CD4-positive, alpha-beta memory T cell (primary cell): Measurements from ENCODE around the gene TC2N. TPM values are rescaled to one million over a fixed set of nuclear protein-coding genes. Genes with fewer than 3 reads are reported as not detected.
A peak's percentile ranks its signal among the peaks of the same experiment; 100 is the strongest.

Source experiments
- CTCF ChIA-PET: fragments of 350-600 bp; sonication (Branson Sonifier 250); formaldehyde crosslinking; loops from one replicate; lab custom pipeline; 2021; ENCODE audit warnings: inconsistent platforms; ENCODE audit not compliant: partially characterized antibody; lab: Charles Lee
- POLR2A ChIA-PET: fragments of 350-600 bp; sonication (Branson Sonifier 250); formaldehyde crosslinking; loops from one replicate; lab custom pipeline; 2021; ENCODE audit not compliant: partially characterized antibody; lab: Charles Lee
- DNase-seq, 5 donors: peaks; one replicate each; pipeline versions ENCODE4 v3.0.0 to v3.0.0-alpha.2; 2020 to 2022; ENCODE audit warnings: mixed read lengths in 1 of 5
- H3K27ac ChIP-seq: one replicate; pipeline ENCODE4 v1.7.0; 2013; ENCODE audit warnings: low read depth, low read length
- H3K27me3 ChIP-seq: 2 replicates; pipeline ENCODE4 v1.7.0; 2013; ENCODE audit warnings: mild to moderate bottlenecking, low read length, moderate library complexity; ENCODE audit not compliant: insufficient read depth
- H3K36me3 ChIP-seq: 2 replicates; pipeline ENCODE4 v1.7.0; 2013; ENCODE audit warnings: mild to moderate bottlenecking, low read length, moderate library complexity; ENCODE audit not compliant: insufficient read depth
- H3K4me1 ChIP-seq: 2 replicates; pipeline ENCODE4 v1.7.0; 2013; ENCODE audit warnings: mild to moderate bottlenecking, low read length, moderate library complexity; ENCODE audit not compliant: insufficient read depth
- H3K4me3 ChIP-seq, 2 donors: one replicate each; pipeline ENCODE4 v1.7.0; 2013; ENCODE audit warnings: low read length in 2 of 2, mild to moderate bottlenecking in 1 of 2
- H3K9me3 ChIP-seq, 2 donors: one replicate each; pipeline ENCODE4 v1.7.0; 2013; ENCODE audit warnings: low read length in 2 of 2, control low read depth in 1 of 2; ENCODE audit not compliant: control insufficient read depth in 1 of 2
- H3K27ac Mint-ChIP-seq, 7 donors: one replicate each; pipeline ENCODE4 v1.8.0; 2020 to 2021; ENCODE audit warnings: mixed read lengths in 7 of 7, mild to moderate bottlenecking in 6 of 7, inconsistent platforms in 3 of 7, moderate library complexity in 3 of 7
- H3K27me3 Mint-ChIP-seq, 2 donors: one replicate each; pipeline ENCODE4 v1.8.0; 2020 to 2021; ENCODE audit warnings: mixed read lengths in 2 of 2
- H3K36me3 Mint-ChIP-seq, 2 donors: one replicate each; pipeline ENCODE4 v1.8.0; 2020 to 2021; ENCODE audit warnings: mixed read lengths in 2 of 2, inconsistent platforms in 1 of 2, mild to moderate bottlenecking in 1 of 2
- H3K4me1 Mint-ChIP-seq, 4 donors: one replicate each; pipeline ENCODE4 v1.8.0; 2020 to 2021; ENCODE audit warnings: mixed read lengths in 4 of 4, mild to moderate bottlenecking in 1 of 4
- H3K4me3 Mint-ChIP-seq, 8 donors: one replicate each; pipeline ENCODE4 v1.8.0; 2020 to 2021; ENCODE audit warnings: mixed read lengths in 8 of 8, mild to moderate bottlenecking in 7 of 8, moderate library complexity in 6 of 8, inconsistent platforms in 3 of 8
- H3K9me3 Mint-ChIP-seq, 8 donors: one replicate each; pipeline ENCODE4 v1.8.0; 2020 to 2021; ENCODE audit warnings: mixed read lengths in 8 of 8, mild to moderate bottlenecking in 5 of 8, inconsistent platforms in 3 of 8, moderate library complexity in 1 of 8
- intact Hi-C: fragments of 100-400 bp; cut with micrococcal nuclease; formaldehyde crosslinking; loops from one replicate; pipeline ENCODE4 v1.15.1; 2023
- polyA plus RNA-seq, 2 donors: library from polyadenylated mRNA; unstranded; fragments of 300-500 nt; fragmentation: Illumina TruSeq; gene quantifications; one replicate each; pipeline ENCODE4 v1.2.3, GENCODE V29; 2021
- total RNA-seq, 2 experiments: library from RNA; stranded (reverse); gene quantifications; one replicate each; pipeline ENCODE4 v1.2.3, GENCODE V29; 2021

Gene TC2N
- total and polyA plus RNA-seq, 4 experiments from 2014 or later: 234 to 325 (median 291) TPM

DNA sequence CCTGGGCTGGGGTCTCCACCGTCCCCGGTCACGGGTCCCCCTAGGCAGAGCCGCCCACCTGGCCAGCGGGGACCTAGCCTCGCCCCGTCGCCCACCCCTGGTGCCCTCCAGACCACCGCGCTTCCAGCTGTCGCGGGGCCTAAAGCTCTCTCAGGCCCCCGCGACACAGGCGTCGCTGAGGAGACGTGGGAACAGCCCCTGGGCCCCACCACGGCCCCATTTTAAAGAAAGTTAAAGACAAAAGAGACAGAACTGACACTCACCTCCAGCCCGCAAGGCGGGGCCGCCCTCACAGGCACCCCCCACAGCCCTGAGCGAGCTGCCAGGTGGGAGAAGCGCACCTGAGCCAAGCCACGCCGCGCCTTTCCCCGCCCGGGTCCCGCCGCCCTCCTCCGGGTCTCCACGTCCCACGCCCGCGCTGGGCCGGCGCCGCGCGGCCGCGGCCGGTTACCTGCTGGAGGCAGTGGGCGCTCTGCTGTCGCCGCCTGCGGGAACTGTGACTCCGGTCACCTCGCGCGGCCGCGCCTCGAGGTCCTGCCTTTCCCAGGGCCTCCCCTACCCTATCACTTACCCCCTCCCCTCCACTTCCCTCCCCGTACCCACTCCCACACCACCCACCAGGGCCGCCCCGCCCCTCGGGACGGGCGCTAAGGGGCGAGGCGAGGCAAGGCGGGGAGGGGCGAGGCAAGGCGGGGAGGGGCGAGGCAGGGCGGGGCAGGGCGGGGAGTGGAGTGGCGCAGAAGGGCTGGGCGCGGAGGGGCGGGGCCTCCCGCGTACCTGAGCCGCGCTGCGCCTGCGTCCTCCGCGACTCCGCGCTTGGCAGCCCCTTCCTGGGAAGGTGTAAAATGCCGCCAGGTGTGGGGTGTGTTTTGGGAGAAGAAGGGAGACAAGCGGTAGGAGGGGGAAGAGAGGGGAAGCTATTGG lies 31.2 kb downstream of the TC2N start:
- peak overlapping the region; percentile 34 to 63 for H3K4me3 ChIP-seq
- Mint-ChIP-seq H3K4me1 (peaks cover 63 to 93% (median 75%) of the 10 kb centered on the region in 4 donors), H3K27ac (peak overlapping the region; percentile 81 to 95 (median 91)), H3K4me3 (peak overlapping the region; percentile 84 to 92 (median 88)), H3K36me3 (peaks cover 35% of the 10 kb centered on the region in 2 donors), H3K9me3 (no peaks in the 10 kb centered on the region), H3K27me3 (no peaks in the 10 kb centered on the region)
- peaks cover 0 to 3% of the 10 kb centered on the region in 2 donors for H3K9me3 ChIP-seq
- H3K4me1 ChIP-seq: peaks cover 72% of the 10 kb centered on the region
- ChIA-PET CTCF (interaction anchor here (0.6 to 2.0 kb wide), 6 partner anchors 12 to 75 kb away, joined by 3 to 10 read pairs (median 4); no protein-coding TSS in a partner anchor), POLR2A (interaction anchor here (0.6 to 10.4 kb wide), 22 partner anchors 9 to 326 kb away, joined by 3 to 93 read pairs (median 5); partner anchors contain the start of genes ATXN3, PPP4R3A and TC2N)
- H3K27me3 ChIP-seq: no peaks in the 10 kb centered on the region
- H3K36me3 ChIP-seq: peaks cover 8% of the 10 kb centered on the region
- intact Hi-C loops: loop anchor here (1.0 to 5.0 kb wide), 4 partner anchors 8 to 56 kb away; partner anchors contain the start of gene TC2N
- H3K27ac ChIP-seq: peak overlapping the region; percentile 68
- peak; percentile 80 to 90 (median 83) for DNase-seq

DNA sequence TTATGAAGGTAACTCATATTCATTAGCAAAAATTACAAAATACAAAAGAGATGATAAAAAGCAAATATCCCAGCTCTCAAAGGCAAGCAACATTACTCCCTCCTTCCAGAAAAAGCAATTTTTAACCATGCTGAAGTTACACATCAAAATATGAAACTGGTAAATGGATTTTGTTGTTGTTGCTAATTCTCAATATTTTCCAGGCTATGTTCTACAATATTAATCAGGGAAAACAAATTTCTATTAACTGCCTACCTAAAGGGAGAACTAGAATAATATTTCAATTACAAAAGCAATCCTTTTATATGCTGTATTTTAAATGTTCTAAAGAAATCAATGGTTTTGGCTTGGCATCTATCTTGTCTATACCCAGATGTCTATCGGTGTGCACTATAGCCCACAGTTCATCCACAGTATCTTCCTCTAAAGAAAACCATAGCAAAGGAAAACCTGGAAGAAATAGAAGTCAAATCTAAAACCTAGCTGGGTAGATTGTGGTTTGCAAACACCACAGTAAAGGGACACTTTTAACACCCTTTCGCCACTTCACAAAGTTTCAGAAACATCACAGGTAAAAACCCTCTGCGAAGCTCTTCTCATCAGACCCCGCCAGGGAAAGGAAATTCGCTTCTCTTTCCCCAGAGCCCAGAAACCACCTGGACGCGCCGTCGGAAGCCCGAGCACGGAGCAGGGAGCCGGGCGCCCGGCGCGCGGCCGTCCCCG lies 32.0 kb downstream of the TC2N start:
- ChIA-PET CTCF (interaction anchor here (1.0 to 2.0 kb wide), 7 partner anchors 13 to 76 kb away, joined by 3 to 10 read pairs (median 3); partner anchors contain the start of gene TC2N), POLR2A (interaction anchor here (0.6 to 10.4 kb wide), 21 partner anchors 10 to 271 kb away, joined by 3 to 93 read pairs (median 5); partner anchors contain the start of genes ATXN3 and TC2N)
- peak overlapping the region; percentile 68 for H3K27ac ChIP-seq
- no peaks in the 10 kb centered on the region for H3K27me3 Mint-ChIP-seq
- H3K4me1 ChIP-seq: peaks cover 71% of the 10 kb centered on the region
- H3K4me1 Mint-ChIP-seq: peaks cover 61 to 92% (median 73%) of the 10 kb centered on the region in 4 donors
- H3K9me3 ChIP-seq: peaks cover 0 to 3% of the 10 kb centered on the region in 2 donors
- H3K27ac Mint-ChIP-seq: peak overlapping the region; percentile 44 to 94 (median 87)
- no peaks in the 10 kb centered on the region for H3K27me3 ChIP-seq
- peaks cover 32% of the 10 kb centered on the region in 2 donors for H3K36me3 Mint-ChIP-seq
- peaks cover 8% of the 10 kb centered on the region for H3K36me3 ChIP-seq
- peak; percentile 35 to 50 (median 43) for DNase-seq
- H3K4me3 Mint-ChIP-seq: peak overlapping the region; percentile 63 to 90 (median 84)
- intact Hi-C loops: loop anchor here (5.0 kb wide), 1 partner anchor 57 kb away; no protein-coding TSS in a partner anchor
- H3K9me3 Mint-ChIP-seq: no peaks in the 10 kb centered on the region
- peak overlapping the region in 1 of 2 donors; percentile 63 for H3K4me3 ChIP-seq

DNA sequence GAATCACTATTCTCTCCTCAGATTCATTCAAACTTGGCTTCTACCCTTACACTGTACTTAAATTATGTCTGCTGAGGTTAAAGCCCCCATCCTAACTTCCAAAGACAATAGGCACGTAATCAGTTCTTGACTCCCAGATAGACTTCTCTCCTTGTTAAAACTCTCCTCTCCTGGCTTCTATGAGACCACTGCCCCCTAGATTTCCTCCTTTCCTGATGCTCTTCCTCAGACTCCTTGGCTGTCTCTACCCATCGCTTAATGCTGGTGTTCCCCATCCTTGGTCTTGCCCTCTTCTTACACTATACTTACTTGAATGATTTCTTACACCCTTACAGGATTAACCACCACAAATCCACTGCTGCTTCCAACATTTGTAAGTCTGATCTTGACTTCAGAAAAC lies 32.8 kb downstream of the TC2N start:
- ChIA-PET CTCF (interaction anchor here (1.0 to 2.0 kb wide), 3 partner anchors 33 to 77 kb away, joined by 3 to 10 read pairs (median 3); partner anchors contain the start of gene TC2N), POLR2A (interaction anchor here (0.6 to 10.4 kb wide), 10 partner anchors 9 to 61 kb away, joined by 3 to 93 read pairs (median 10); partner anchors contain the start of gene TC2N)
- peaks cover 65 to 92% (median 75%) of the 10 kb centered on the region in 4 donors for H3K4me1 Mint-ChIP-seq
- Histone ChIP-seq H3K4me3 (no peak overlapping the region), H3K9me3 (no peaks in the 10 kb centered on the region), H3K27me3 (no peaks in the 10 kb centered on the region), H3K4me1 (peaks cover 71% of the 10 kb centered on the region), H3K27ac (no peak overlapping the region), H3K36me3 (no peaks in the 10 kb centered on the region)
- no peak for DNase-seq
- H3K27ac Mint-ChIP-seq: peak overlapping the region; percentile 0 to 94 (median 50)
- H3K4me3 Mint-ChIP-seq: peak overlapping the region; percentile 1 to 90 (median 50)
- H3K36me3 Mint-ChIP-seq: peaks cover 27 to 30% of the 10 kb centered on the region in 2 donors
- no peaks in the 10 kb centered on the region for H3K27me3 Mint-ChIP-seq
- intact Hi-C loops: loop anchor here (5.0 kb wide), 1 partner anchor 37 kb away; no protein-coding TSS in a partner anchor
- H3K9me3 Mint-ChIP-seq: no peaks in the 10 kb centered on the region

DNA sequence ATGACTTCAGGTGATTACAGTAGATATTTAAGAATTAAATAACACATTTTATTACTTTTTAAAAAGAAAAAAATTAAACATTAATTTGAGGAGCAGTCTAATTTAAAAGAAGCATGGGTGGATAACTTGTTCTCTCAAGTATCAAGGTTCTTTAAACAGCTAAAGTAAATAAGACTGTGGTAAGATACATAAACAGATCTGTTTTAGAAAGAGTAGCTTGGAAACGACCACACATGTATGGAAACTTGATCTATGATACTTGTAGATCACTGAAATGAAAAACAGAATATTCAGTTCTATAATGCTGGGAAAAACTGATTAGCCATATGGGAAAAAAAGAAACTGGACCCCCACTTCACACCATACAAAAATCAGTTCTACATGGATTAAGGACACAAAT lies 36.0 kb downstream of the TC2N start:
- H3K27me3 Mint-ChIP-seq: no peaks in the 10 kb centered on the region
- no peak overlapping the region for H3K27ac Mint-ChIP-seq
- H3K4me3 Mint-ChIP-seq: peak overlapping the region in 2 of 8 donors; percentile 26 to 63
- Histone ChIP-seq H3K9me3 (no peaks in the 10 kb centered on the region), H3K36me3 (no peaks in the 10 kb centered on the region), H3K27ac (no peak overlapping the region), H3K27me3 (no peaks in the 10 kb centered on the region), H3K4me1 (peaks cover 67% of the 10 kb centered on the region), H3K4me3 (no peak overlapping the region)
- intact Hi-C loops: loop anchor here (5.0 kb wide), 1 partner anchor 34 kb away; no protein-coding TSS in a partner anchor
- ChIA-PET CTCF (interaction anchor here (0.7 to 1.1 kb wide), 2 partner anchors 32 to 36 kb away, joined by 3 read pairs; no protein-coding TSS in a partner anchor), POLR2A (interaction anchor here (0.7 to 6.4 kb wide), 8 partner anchors 20 to 60 kb away, joined by 3 to 26 read pairs (median 4); partner anchors contain the start of gene TC2N)
- H3K4me1 Mint-ChIP-seq: peaks cover 58 to 76% (median 68%) of the 10 kb centered on the region in 4 donors
- peaks cover 29 to 35% of the 10 kb centered on the region in 2 donors for H3K36me3 Mint-ChIP-seq
- DNase-seq: no peak
- H3K9me3 Mint-ChIP-seq: peaks cover 0 to 5% (median 0%) of the 10 kb centered on the region in 8 donors

- Histone ChIP-seq H3K27me3 (no peaks in the 10 kb centered on the region), H3K4me3 (no peak overlapping the region), H3K9me3 (no peaks in the 10 kb centered on the region), H3K36me3 (no peaks in the 10 kb centered on the region), H3K27ac (no peak overlapping the region), H3K4me1 (peaks cover 67% of the 10 kb centered on the region)
- DNase-seq: peak in 1 of 5 donors; percentile 33
- Mint-ChIP-seq H3K27ac (peak overlapping the region in 3 of 7 donors; percentile 48 to 89 (median 69)), H3K27me3 (no peaks in the 10 kb centered on the region), H3K36me3 (peaks cover 29 to 36% of the 10 kb centered on the region in 2 donors), H3K9me3 (peaks cover 0 to 5% (median 0%) of the 10 kb centered on the region in 8 donors), H3K4me1 (peaks cover 58 to 76% (median 69%) of the 10 kb centered on the region in 4 donors), H3K4me3 (peak overlapping the region in 4 of 8 donors; percentile 18 to 72 (median 46))
- intact Hi-C loops: loop anchor here (5.0 kb wide), 1 partner anchor 33 kb away; no protein-coding TSS in a partner anchor
- POLR2A ChIA-PET: interaction anchor here (0.7 to 6.4 kb wide), 10 partner anchors 15 to 61 kb away, joined by 3 to 26 read pairs (median 4); partner anchors contain the start of gene TC2N
- CTCF ChIA-PET: interaction anchor here (0.7 to 1.1 kb wide), 2 partner anchors 33 to 35 kb away, joined by 3 read pairs; no protein-coding TSS in a partner anchor
These were observed 36.6 kb downstream of the TC2N start for GRCh38 chr14:91830777-91831176.

GRCh38 chr14:91829511-91829910 lies 37.8 kb downstream of the TC2N start:
- CTCF ChIA-PET: interaction anchor here (1.7 kb wide), 1 partner anchor 81 kb away, joined by 12 read pairs; no protein-coding TSS in a partner anchor
- peaks cover 33 to 44% of the 10 kb centered on the region in 2 donors for H3K36me3 Mint-ChIP-seq

More at GRCh38 chr14:91829511-91829910, 37.8 kb downstream of the TC2N start:
- H3K4me3 Mint-ChIP-seq: peak overlapping the region in 4 of 8 donors; percentile 26 to 51 (median 38)
- H3K4me1 ChIP-seq: peaks cover 58% of the 10 kb centered on the region
- DNase-seq: no peak
- H3K27me3 ChIP-seq: no peaks in the 10 kb centered on the region
- intact Hi-C loops: no loop called here
- POLR2A ChIA-PET: interaction anchor here (1.1 to 6.4 kb wide), 9 partner anchors 13 to 82 kb away, joined by 3 to 26 read pairs (median 6); partner anchors contain the start of gene TC2N
- H3K9me3 ChIP-seq: no peaks in the 10 kb centered on the region
- H3K9me3 Mint-ChIP-seq: peaks cover 0 to 5% (median 0%) of the 10 kb centered on the region in 8 donors
- no peaks in the 10 kb centered on the region for H3K36me3 ChIP-seq
- no peaks in the 10 kb centered on the region for H3K27me3 Mint-ChIP-seq
- no peak overlapping the region for H3K4me3 ChIP-seq
- H3K4me1 Mint-ChIP-seq: peaks cover 55 to 72% (median 66%) of the 10 kb centered on the region in 4 donors
- H3K27ac ChIP-seq: no peak overlapping the region
- peak overlapping the region in 5 of 7 donors; percentile 37 to 62 (median 54) for H3K27ac Mint-ChIP-seq
